ENCODE data around the gene MUC22. TPM values are rescaled to one million over a fixed set of nuclear protein-coding genes. Genes with fewer than 3 reads are reported as not detected.
A peak's percentile ranks its signal among the peaks of the same experiment; 100 is the strongest.
"Not testable (repeated sequence)": the region's sequence is repeated elsewhere in the genome, so short reads cannot be mapped to it uniquely, and the experiment has no call there.

Gene MUC22
- total and polyA plus RNA-seq, 7 experiments from 2014 or later: not detected

DNA sequence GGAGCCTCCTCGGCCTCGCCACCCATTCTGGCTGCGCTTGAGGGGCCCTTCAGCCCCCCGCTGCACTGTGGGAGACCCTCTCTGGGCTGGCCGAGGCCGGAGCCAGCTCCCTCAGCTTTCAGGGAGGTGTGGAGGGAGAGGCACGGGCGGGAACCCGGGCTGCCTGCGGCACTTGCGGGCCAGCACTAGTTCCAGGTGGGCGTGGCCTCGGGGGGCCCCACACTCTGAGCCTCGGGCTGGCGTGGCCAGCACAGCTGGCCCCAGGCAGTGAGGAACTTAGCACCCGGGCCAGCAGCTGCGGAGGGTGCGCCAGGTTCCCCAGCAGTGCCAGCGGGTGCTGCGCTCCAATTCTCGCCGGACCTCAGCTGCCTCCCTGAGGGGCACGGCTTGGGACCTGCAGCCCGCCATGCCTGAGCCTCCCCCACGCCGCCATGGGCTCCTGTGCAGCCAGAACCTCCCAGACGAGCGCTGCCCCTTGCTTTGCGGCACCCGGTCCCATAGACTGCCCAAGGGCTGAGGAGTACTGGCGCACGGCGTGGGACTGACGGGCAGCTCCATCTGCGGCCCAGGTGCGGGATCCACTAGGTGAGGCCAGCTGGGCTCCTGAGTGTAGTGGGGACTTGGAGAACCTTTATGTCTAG is 6.5 kb downstream of the MUC22 start:
- H3K27ac ChIP-seq (ENCODE audit: low read depth, low read length): no peak overlapping the region
- ChIA-PET POLR2A (no interaction called here), CTCF (no interaction called here)
- H3K4me3 ChIP-seq (ENCODE audit: low read length): no peak overlapping the region
- no peak overlapping the region for H3K27ac Mint-ChIP-seq
- H3K9me3 ChIP-seq (ENCODE audit: control insufficient read depth in 2 of 3, low read length in 3 of 3): no peaks in the 10 kb centered on the region
- ATAC-seq: no peak
- DNase-seq: no peak
- peaks cover 0 to 11% (median 2%) of the 10 kb centered on the region in 11 donors for H3K9me3 Mint-ChIP-seq
- no peaks in the 10 kb centered on the region for H3K4me1 Mint-ChIP-seq
- intact Hi-C loops (cut with micrococcal nuclease): no loop called here
- H3K27me3 Mint-ChIP-seq: peaks cover 10 to 20% (median 18%) of the 10 kb centered on the region in 5 donors
- no peaks in the 10 kb centered on the region for H3K27me3 ChIP-seq (ENCODE audit: control insufficient read depth in 2 of 2, insufficient read depth in 2 of 2, low read length in 2 of 2)
- H3K36me3 ChIP-seq (ENCODE audit: control insufficient read depth in 2 of 3, insufficient read depth in 3 of 3, low read length in 3 of 3): no peaks in the 10 kb centered on the region
- peaks cover 0 to 3% (median 0%) of the 10 kb centered on the region in 5 donors for H3K36me3 Mint-ChIP-seq
- H3K4me3 Mint-ChIP-seq: no peak overlapping the region
- H3K4me1 ChIP-seq (ENCODE audit: control insufficient read depth in 2 of 2, insufficient read depth in 2 of 2, low read length in 2 of 2): no peaks in the 10 kb centered on the region

DNA sequence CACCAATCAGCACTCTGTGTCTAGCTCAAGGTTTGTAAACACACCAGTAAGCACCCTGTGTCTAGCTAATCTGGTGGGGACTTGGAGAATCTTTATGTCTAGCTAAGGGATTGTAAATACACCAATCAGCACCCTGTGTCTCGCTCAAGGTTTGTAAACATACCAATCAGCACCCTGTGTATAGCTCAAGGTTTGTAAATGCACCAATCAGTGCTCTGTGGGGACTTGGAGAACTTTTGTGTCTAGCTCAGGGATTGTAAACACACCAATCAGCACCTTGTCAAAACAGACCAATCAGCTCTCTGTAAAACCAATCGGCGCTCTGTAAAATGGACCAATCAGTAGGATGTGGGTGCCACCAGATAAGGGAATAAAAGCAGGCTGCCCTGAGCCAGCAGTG is 7.2 kb downstream of the MUC22 start:
- H3K36me3 Mint-ChIP-seq; H3K4me3 Mint-ChIP-seq; ATAC-seq; CTCF ChIA-PET; POLR2A ChIA-PET; intact Hi-C loops (cut with micrococcal nuclease); H3K36me3 ChIP-seq (ENCODE audit: control insufficient read depth in 2 of 3, insufficient read depth in 3 of 3, low read length in 3 of 3); H3K4me1 Mint-ChIP-seq; H3K27ac ChIP-seq (ENCODE audit: low read depth, low read length); H3K4me1 ChIP-seq (ENCODE audit: control insufficient read depth in 2 of 2, insufficient read depth in 2 of 2, low read length in 2 of 2); H3K4me3 ChIP-seq (ENCODE audit: low read length); H3K27me3 ChIP-seq (ENCODE audit: control insufficient read depth in 2 of 2, insufficient read depth in 2 of 2, low read length in 2 of 2); H3K27ac Mint-ChIP-seq; DNase-seq; H3K9me3 ChIP-seq (ENCODE audit: control insufficient read depth in 2 of 3, low read length in 3 of 3): not testable (repeated sequence)
- Mint-ChIP-seq H3K9me3 (peaks cover 0 to 11% (median 2%) of the 10 kb centered on the region in 11 donors), H3K27me3 (peaks cover 5 to 19% (median 15%) of the 10 kb centered on the region in 5 donors)

DNA sequence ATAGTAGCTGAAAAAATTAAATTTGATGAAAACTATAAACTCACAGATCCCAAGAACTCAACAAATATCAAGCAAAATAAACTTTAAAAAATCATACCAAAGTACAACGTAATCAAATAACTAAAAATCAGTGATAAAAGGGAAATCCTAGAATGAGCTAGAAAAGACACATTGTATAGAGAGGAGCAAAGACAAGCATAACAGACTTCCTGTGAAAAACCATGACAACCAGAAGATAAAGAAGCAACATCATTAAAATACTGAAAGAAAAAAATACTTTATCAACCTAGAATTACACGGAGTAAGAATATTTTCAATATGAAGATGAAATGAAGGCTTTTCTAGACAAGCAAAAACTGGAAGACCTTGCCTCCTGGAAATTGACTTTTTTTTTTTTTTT is 9.8 kb downstream of the MUC22 start:
- Mint-ChIP-seq H3K27me3 (peaks cover 0 to 28% (median 17%) of the 10 kb centered on the region in 5 donors), H3K9me3 (peaks cover 0 to 7% (median 0%) of the 10 kb centered on the region in 11 donors), H3K4me1 (no peaks in the 10 kb centered on the region), H3K4me3 (no peak overlapping the region), H3K36me3 (no peaks in the 10 kb centered on the region), H3K27ac (no peak overlapping the region)
- no peak for DNase-seq
- Histone ChIP-seq H3K27me3 (ENCODE audit: control insufficient read depth in 2 of 2, insufficient read depth in 2 of 2, low read length in 2 of 2) (no peaks in the 10 kb centered on the region), H3K36me3 (ENCODE audit: control insufficient read depth in 2 of 3, insufficient read depth in 3 of 3, low read length in 3 of 3) (no peaks in the 10 kb centered on the region), H3K4me3 (ENCODE audit: low read length) (no peak overlapping the region), H3K4me1 (ENCODE audit: control insufficient read depth in 2 of 2, insufficient read depth in 2 of 2, low read length in 2 of 2) (no peaks in the 10 kb centered on the region), H3K9me3 (ENCODE audit: control insufficient read depth in 2 of 3, low read length in 3 of 3) (no peaks in the 10 kb centered on the region), H3K27ac (ENCODE audit: low read depth, low read length) (no peak overlapping the region)
- ChIA-PET POLR2A (no interaction called here), CTCF (no interaction called here)
- intact Hi-C loops (cut with micrococcal nuclease): no loop called here
- ATAC-seq: no peak

DNA sequence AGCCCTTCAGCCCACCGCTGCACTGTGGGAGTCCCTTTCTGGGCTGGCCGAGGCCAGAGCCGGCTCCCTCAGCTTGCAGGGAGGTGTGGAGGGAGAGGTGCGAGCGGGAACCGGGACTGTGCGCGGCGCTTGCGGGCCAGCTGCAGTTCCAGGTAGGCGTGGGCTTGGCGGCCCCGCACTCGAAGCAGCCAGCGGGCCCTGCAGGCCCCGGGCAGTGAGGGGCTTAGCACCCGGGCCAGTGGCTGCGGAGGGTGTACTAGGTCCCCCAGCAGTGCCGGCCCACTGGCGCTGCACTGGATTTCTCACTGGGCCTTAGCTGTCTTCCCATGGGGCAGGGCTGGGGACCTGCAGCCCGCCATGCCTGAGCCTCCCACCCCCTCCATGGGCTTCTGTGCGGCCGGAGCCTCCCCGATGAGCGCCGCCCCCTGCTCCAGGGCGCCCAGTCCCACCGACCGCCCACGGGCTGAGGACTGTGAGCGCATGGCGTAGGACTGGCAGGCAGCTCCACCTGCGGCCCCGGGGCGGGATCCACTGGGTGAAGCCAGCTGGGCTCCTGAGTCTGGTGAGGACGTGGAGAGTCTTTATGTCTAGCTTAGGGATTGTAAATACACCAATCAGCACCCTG is 10.5 kb downstream of the MUC22 start:
- H3K4me3 Mint-ChIP-seq; H3K27ac Mint-ChIP-seq; intact Hi-C loops (cut with micrococcal nuclease): not testable (repeated sequence)

DNA sequence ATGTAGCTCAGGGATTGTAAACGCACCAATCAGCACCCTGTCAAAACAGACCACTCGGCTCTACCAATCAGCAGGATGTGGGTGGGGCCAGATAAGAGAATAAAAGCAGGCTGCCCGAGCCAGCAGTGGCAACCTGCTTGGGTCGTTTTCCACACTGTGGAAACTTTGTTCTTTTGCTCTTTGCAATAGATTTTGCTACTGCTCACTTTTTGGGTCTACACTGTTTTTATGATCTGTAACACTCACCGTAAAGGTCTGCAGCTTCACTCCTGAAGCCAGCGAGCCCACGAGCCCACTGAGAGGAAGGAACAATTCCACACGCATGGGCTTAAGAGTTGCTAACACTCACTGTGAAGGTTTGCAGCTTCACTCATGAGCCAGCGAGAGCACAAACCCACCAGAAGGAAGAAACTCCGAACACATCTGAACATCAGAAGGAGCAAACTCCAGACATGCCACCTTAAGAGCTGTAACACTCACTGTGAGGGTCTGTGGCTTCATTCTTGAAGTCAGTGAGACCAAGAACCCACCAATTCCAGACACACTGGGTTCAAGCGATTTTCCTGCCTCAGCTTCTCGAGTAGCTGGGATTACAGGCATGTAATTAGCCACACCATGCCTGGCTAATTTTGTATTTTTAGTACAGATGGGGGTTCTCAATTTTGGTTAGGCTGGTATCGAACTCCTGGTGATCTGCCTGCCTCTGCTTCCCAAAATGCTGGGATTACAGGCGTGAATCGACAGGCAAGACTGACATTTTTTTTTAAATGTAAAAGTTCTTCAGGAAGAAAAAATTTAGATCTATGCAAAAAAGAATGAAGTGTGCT is 11.6 kb downstream of the MUC22 start:
- CTCF ChIA-PET; H3K4me1 ChIP-seq (ENCODE audit: control insufficient read depth in 2 of 2, insufficient read depth in 2 of 2, low read length in 2 of 2); DNase-seq; intact Hi-C loops (cut with micrococcal nuclease); H3K36me3 ChIP-seq (ENCODE audit: control insufficient read depth in 2 of 3, insufficient read depth in 3 of 3, low read length in 3 of 3); H3K36me3 Mint-ChIP-seq; H3K9me3 Mint-ChIP-seq; POLR2A ChIA-PET; H3K27me3 ChIP-seq (ENCODE audit: control insufficient read depth in 2 of 2, insufficient read depth in 2 of 2, low read length in 2 of 2); H3K9me3 ChIP-seq (ENCODE audit: control insufficient read depth in 2 of 3, low read length in 3 of 3); H3K4me3 Mint-ChIP-seq; H3K4me1 Mint-ChIP-seq; ATAC-seq; H3K4me3 ChIP-seq (ENCODE audit: low read length); H3K27ac Mint-ChIP-seq; H3K27ac ChIP-seq (ENCODE audit: low read depth, low read length): not testable (repeated sequence)
- H3K27me3 Mint-ChIP-seq: peaks cover 5 to 28% (median 17%) of the 10 kb centered on the region in 5 donors

More for the DNA sequence above, 10.5 kb downstream of the MUC22 start:
- H3K4me3 ChIP-seq (ENCODE audit: low read length); DNase-seq; H3K27ac ChIP-seq (ENCODE audit: low read depth, low read length); CTCF ChIA-PET; H3K4me1 Mint-ChIP-seq; H3K9me3 Mint-ChIP-seq; H3K9me3 ChIP-seq (ENCODE audit: control insufficient read depth in 2 of 3, low read length in 3 of 3); ATAC-seq; POLR2A ChIA-PET; H3K27me3 ChIP-seq (ENCODE audit: control insufficient read depth in 2 of 2, insufficient read depth in 2 of 2, low read length in 2 of 2); H3K36me3 ChIP-seq (ENCODE audit: control insufficient read depth in 2 of 3, insufficient read depth in 3 of 3, low read length in 3 of 3); H3K36me3 Mint-ChIP-seq; H3K4me1 ChIP-seq (ENCODE audit: control insufficient read depth in 2 of 2, insufficient read depth in 2 of 2, low read length in 2 of 2): not testable (repeated sequence)
- H3K27me3 Mint-ChIP-seq: peaks cover 0 to 28% (median 17%) of the 10 kb centered on the region in 5 donors

DNA sequence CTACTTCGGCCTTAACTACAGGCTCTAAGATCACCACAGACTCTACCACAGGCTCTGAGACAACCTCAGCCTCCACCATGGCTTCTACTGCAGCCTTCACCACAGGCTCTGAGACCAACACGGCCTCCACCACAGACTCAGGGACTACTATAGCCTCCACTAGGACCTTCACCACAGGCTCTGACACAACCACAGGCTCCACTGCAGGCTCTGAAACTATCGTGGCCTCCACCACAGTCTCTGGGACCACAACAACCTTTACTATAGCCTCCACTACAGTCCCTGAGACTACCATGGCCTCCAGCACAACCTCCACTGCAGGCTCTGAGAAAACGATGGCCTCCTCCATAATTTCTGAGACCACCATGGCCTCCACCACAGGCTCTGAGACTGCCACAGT is 15.3 kb downstream of the MUC22 start:
- peaks cover 4 to 26% (median 8%) of the 10 kb centered on the region in 5 donors for H3K27me3 Mint-ChIP-seq
- H3K4me1 Mint-ChIP-seq: no peaks in the 10 kb centered on the region
- H3K36me3 Mint-ChIP-seq: no peaks in the 10 kb centered on the region
- ChIA-PET POLR2A (no interaction called here), CTCF (no interaction called here)
- Histone ChIP-seq H3K36me3 (ENCODE audit: control insufficient read depth in 2 of 3, insufficient read depth in 3 of 3, low read length in 3 of 3) (no peaks in the 10 kb centered on the region), H3K27ac (ENCODE audit: low read depth, low read length) (no peak overlapping the region), H3K4me1 (ENCODE audit: control insufficient read depth in 2 of 2, insufficient read depth in 2 of 2, low read length in 2 of 2) (no peaks in the 10 kb centered on the region), H3K27me3 (ENCODE audit: control insufficient read depth in 2 of 2, insufficient read depth in 2 of 2, low read length in 2 of 2) (no peaks in the 10 kb centered on the region), H3K4me3 (ENCODE audit: low read length) (no peak overlapping the region), H3K9me3 (ENCODE audit: control insufficient read depth in 2 of 3, low read length in 3 of 3) (no peaks in the 10 kb centered on the region)
- peak overlapping the region in 1 of 9 donors; percentile 26 for H3K27ac Mint-ChIP-seq
- intact Hi-C loops (cut with micrococcal nuclease): no loop called here
- DNase-seq: no peak
- peaks cover 0 to 2% (median 0%) of the 10 kb centered on the region in 11 donors for H3K9me3 Mint-ChIP-seq
- ATAC-seq: no peak
- H3K4me3 Mint-ChIP-seq: no peak overlapping the region

All from naive thymus-derived CD4-positive, alpha-beta T cell (primary cell).